ENCODE data around the gene LYSMD4.

GRCh38 chr15:99745370-99746086 is 12.3 kb upstream of the LYSMD4 start:
- TF ChIP-seq EZH2 (IDR thresholded peaks at IDR 0.05): no peak
- TF ChIP-seq CTCF (IDR thresholded peaks at IDR 0.05): no peak
